A549 (cell line): ENCODE measurements around the gene GULP1. TPM values are rescaled to one million over a fixed set of nuclear protein-coding genes. Genes with fewer than 3 reads are reported as not detected.
A peak's percentile ranks its signal among the peaks of the same experiment; 100 is the strongest.

ENCODE experiments used
- ATAC-seq, 2 experiments: fragments of 200-7000 bp in 1 of 2; fragments of >200 bp in 1 of 2; cut with Nextera tagmentation in 1 of 2; cut with Tn5 transposase in 1 of 2; 3 replicates each; pipeline versions ENCODE4 v1.8.0 to v1.9.1; 2018 to 2020; ENCODE audit warnings: mild to moderate bottlenecking in 1 of 2, moderate library complexity in 1 of 2
- CTCF ChIA-PET: fragments of 300-600 bp; sonication (Branson Sonifier 250); formaldehyde crosslinking; extraction: SDS; loops from one replicate; lab custom pipeline; 2021; ENCODE audit warnings: antibody characterized with exemption, inconsistent platforms; lab: Yijun Ruan, JAX
- POLR2A ChIA-PET: fragments of 350-600 bp; formaldehyde crosslinking; extraction: SDS; loops from one replicate; lab custom pipeline; 2021; ENCODE audit warnings: antibody characterized with exemption, inconsistent platforms; lab: Yijun Ruan, JAX
- DNase-seq, 2 experiments: peaks; one replicate each; pipeline versions ENCODE4 v3.0.0 to v3.0.0-alpha.2; 2011 to 2016; ENCODE audit warnings: low read depth in 1 of 2, low spot score in 1 of 2
- FAIRE-seq: peaks from 2 replicates; lab custom pipeline; 2011; peaks lifted over from hg19 to GRCh38; lab: Jason Lieb, UNC
- H3K27ac ChIP-seq, 2 experiments: fragments of >200 bp; sonication (Bioruptor Twin); formaldehyde crosslinking; 3 replicates each; pipeline ENCODE4 v1.5.1; 2016 to 2017
- H3K4me1 ChIP-seq: fragments of >200 bp; sonication (Bioruptor Twin); formaldehyde crosslinking; 3 replicates; pipeline ENCODE4 v1.6.1; 2016
- H3K4me2 ChIP-seq: fragments of >200 bp; sonication (Bioruptor Twin); formaldehyde crosslinking; 3 replicates; pipeline ENCODE4 v1.6.1; 2016
- H3K4me3 ChIP-seq: fragments of >200 bp; sonication (Bioruptor Twin); formaldehyde crosslinking; 3 replicates; pipeline ENCODE4 v1.5.1; 2016
- H3K9me3 ChIP-seq: fragments of >200 bp; sonication (Bioruptor Twin); formaldehyde crosslinking; 3 replicates; pipeline ENCODE4 v1.6.1; 2016
- CBX8 ChIP-seq: fragments of 200-600 bp; sonication (generic); IDR thresholded peaks from 2 replicates; pipeline ENCODE4 v1.6.1; 2016
- CEBPB ChIP-seq, 2 experiments: fragments of >200 bp in 1 of 2; sonication (Bioruptor Twin) in 1 of 2; formaldehyde crosslinking in 1 of 2; IDR thresholded peaks; 2 replicates each; pipeline ENCODE4 v1.6.1; 2012 to 2016
- CHD2 ChIP-seq: fragments of 150-350 bp; IDR thresholded peaks from 2 replicates; pipeline ENCODE4 v1.6.1; 2014; ENCODE audit warnings: low read length; ENCODE audit not compliant: partially characterized antibody
- CHD4 ChIP-seq: fragments of 200-600 bp; sonication (generic); IDR thresholded peaks from 2 replicates; pipeline ENCODE4 v1.6.1; 2016; ENCODE audit warnings: antibody characterized with exemption, mild to moderate bottlenecking, borderline replicate concordance
- CTCF ChIP-seq: fragments of >200 bp; sonication (Bioruptor Twin); formaldehyde crosslinking; IDR thresholded peaks from 3 replicates; pipeline ENCODE4 v1.5.1; 2016
- E2F6 ChIP-seq: IDR thresholded peaks from 2 replicates; pipeline ENCODE4 v1.6.1; 2012; ENCODE audit warnings: low read depth, borderline replicate concordance
- EHF ChIP-seq: fragments of 250-450 bp; sonication (Bioruptor Pico); IDR thresholded peaks from 2 replicates; pipeline ENCODE4 v1.5.0; 2020; ENCODE audit warnings: mild to moderate bottlenecking
- ELK1 ChIP-seq: fragments of 150-350 bp; IDR thresholded peaks from 2 replicates; pipeline ENCODE4 v1.6.1; 2014; ENCODE audit warnings: low read depth, mild to moderate bottlenecking, low read length
- FOSB ChIP-seq: fragments of 250-450 bp; sonication (Bioruptor Pico); IDR thresholded peaks from 2 replicates; pipeline ENCODE4 v1.5.0; 2020; ENCODE audit warnings: mild to moderate bottlenecking, moderate library complexity
- FOXS1 ChIP-seq: fragments of 250-450 bp; sonication (Bioruptor Pico); IDR thresholded peaks from 2 replicates; pipeline ENCODE4 v1.5.0; 2020; ENCODE audit warnings: mild to moderate bottlenecking, moderate library complexity
- GATA3 ChIP-seq: IDR thresholded peaks from 2 replicates; pipeline ENCODE4 v1.6.1; 2012; ENCODE audit warnings: borderline replicate concordance
- HES2 ChIP-seq: fragments of >200 bp; sonication (Bioruptor Twin); formaldehyde crosslinking; IDR thresholded peaks from 2 replicates; pipeline ENCODE4 v1.6.1; 2016
- HOXB13 ChIP-seq: fragments of 250-450 bp; sonication (Bioruptor Pico); IDR thresholded peaks from 2 replicates; pipeline ENCODE4 v1.5.0; 2020; ENCODE audit warnings: low read depth, mild to moderate bottlenecking, moderate library complexity
- HOXB5 ChIP-seq: fragments of 250-450 bp; sonication (Bioruptor Pico); IDR thresholded peaks from 2 replicates; pipeline ENCODE4 v1.5.0; 2020; ENCODE audit warnings: mild to moderate bottlenecking, moderate library complexity
- KDM1A ChIP-seq: fragments of 200-600 bp; sonication (generic); IDR thresholded peaks from 2 replicates; pipeline ENCODE4 v1.6.1; 2016; ENCODE audit warnings: low read depth, mild to moderate bottlenecking
- KDM5A ChIP-seq: fragments of 200-600 bp; sonication (generic); IDR thresholded peaks from 2 replicates; pipeline ENCODE4 v1.6.1; 2016; ENCODE audit warnings: antibody characterized with exemption, mild to moderate bottlenecking
- MAX ChIP-seq: IDR thresholded peaks from 2 replicates; pipeline ENCODE4 v1.6.1; 2012
- MAZ ChIP-seq: fragments of 150-350 bp; IDR thresholded peaks from 2 replicates; pipeline ENCODE4 v1.6.1; 2014; ENCODE audit warnings: antibody characterized with exemption, low read depth, low read length, borderline replicate concordance
- MYC ChIP-seq: IDR thresholded peaks from 2 replicates; pipeline ENCODE4 v1.6.1; 2012; ENCODE audit warnings: mild to moderate bottlenecking, inconsistent platforms, low read length, improper control_type of control experiment, borderline replicate concordance
- NPAS2 ChIP-seq: fragments of 250-450 bp; sonication (Bioruptor Pico); IDR thresholded peaks from 2 replicates; pipeline ENCODE4 v1.8.0; 2022; ENCODE audit warnings: mild to moderate bottlenecking, moderate library complexity, borderline replicate concordance
- POLR2A ChIP-seq: IDR thresholded peaks from 2 replicates; pipeline ENCODE4 v1.6.1; 2012; ENCODE audit warnings: mild to moderate bottlenecking, low read length
- POLR2AphosphoS2 ChIP-seq: conservative IDR thresholded peaks from 2 replicates; pipeline ENCODE4 v1.6.1; 2012; ENCODE audit warnings: low read length, improper control_type of control experiment, inconsistent platforms
- RAD21 ChIP-seq, 2 experiments: fragments of >200 bp in 1 of 2; sonication (Bioruptor Twin) in 1 of 2; formaldehyde crosslinking in 1 of 2; IDR thresholded peaks in 1 of 2; conservative IDR thresholded peaks in 1 of 2; 2 replicates in 1 of 2; 3 replicates in 1 of 2; pipeline ENCODE4 v1.6.1; 2012 to 2018; ENCODE audit warnings: inconsistent platforms in 1 of 2
- RCOR1 ChIP-seq: fragments of 150-350 bp; IDR thresholded peaks from 2 replicates; pipeline ENCODE4 v1.6.1; 2014; ENCODE audit warnings: antibody characterized with exemption, low read length, low read depth
- SMC3 ChIP-seq: fragments of >200 bp; sonication (Bioruptor Twin); formaldehyde crosslinking; IDR thresholded peaks from 3 replicates; pipeline ENCODE4 v1.6.1; 2018; ENCODE audit warnings: inconsistent platforms
- SREBF2 ChIP-seq: fragments of 450-650 bp; IDR thresholded peaks from 2 replicates; pipeline ENCODE4 v1.6.1; 2014; ENCODE audit warnings: mild to moderate bottlenecking, moderate library complexity
- TFCP2L1 ChIP-seq: fragments of 250-450 bp; sonication (Bioruptor Pico); IDR thresholded peaks from 2 replicates; pipeline ENCODE4 v1.5.0; 2021; ENCODE audit warnings: mild to moderate bottlenecking
- USF2 ChIP-seq: fragments of 450-650 bp; IDR thresholded peaks from 2 replicates; pipeline ENCODE4 v1.6.1; 2014; ENCODE audit warnings: antibody characterized with exemption
- ZSCAN20 ChIP-seq: fragments of 250-450 bp; sonication (Bioruptor Pico); IDR thresholded peaks from 2 replicates; pipeline ENCODE4 v1.8.0; 2022; ENCODE audit warnings: mild to moderate bottlenecking, moderate library complexity
- WGBS: methylation state at CpG from one replicate; pipeline ENCODE4 v1.1.6; 2017; ENCODE audit errors: missing lambda C conversion rate; 5-methylcytosine and 5-hydroxymethylcytosine counted together
- polyA plus RNA-seq, 4 experiments: library from polyadenylated mRNA; depleted of rRNA in 3 of 4; stranded (reverse); fragments of >200 nt; fragmentation: RNase III in 1 of 4; extraction: RNeasy Plus Mini Kit Qiagen cat#74134 plus additional on column Dnase treatment in 1 of 4; gene quantifications; 2 replicates in 3 of 4; 3 replicates in 1 of 4; pipeline ENCODE4 v1.2.3, GENCODE V29; 2011 to 2017

GULP1 gene
- polyA plus RNA-seq, 2 of the 4 experiments (the other 2 are of a cell fraction), result 30.7 to 89.2 TPM

GRCh38 chr2:188340257-188340656 is 48.6 kb downstream of the GULP1 start:
- Histone ChIP-seq H3K4me2 (no peak overlapping the region), H3K27ac (no peak overlapping the region), H3K4me3 (no peak overlapping the region), H3K4me1 (0 out of 3 replicates have a peak, but pooled peaks cover 4% of the 10 kb centered on the region), H3K9me3 (no peaks in the 10 kb centered on the region)
- no peak for ATAC-seq
- 89% methylated on average over 3 of the region's 3 CpGs for WGBS
- ChIA-PET CTCF (interaction anchor here (1.0 kb wide), 1 partner anchor 48 kb away, joined by 3 read pairs; no protein-coding TSS in a partner anchor), POLR2A (no interaction called here)
- no peak for FAIRE-seq
- no peak for DNase-seq
- TF ChIP-seq MAZ (no peak), EHF (no peak), KDM5A (no peak), FOXS1 (CRISPR knock-in tag) (no peak), MYC (no peak), RCOR1 (no peak), RAD21 (conservative IDR thresholded peaks at IDR 0.05 in 1 of 2, IDR thresholded peaks at IDR 0.05 in 1 of 2) (no peak), HES2 (no peak), CHD4 (no peak), CHD2 (no peak), CTCF (no peak), USF2 (no peak), GATA3 (no peak), POLR2A (no peak), MAX (no peak), POLR2AphosphoS2 (no peak), SREBF2 (no peak), FOSB (CRISPR knock-in tag) (no peak), KDM1A (no peak)

- Histone ChIP-seq H3K4me1 (peaks cover 4% of the 10 kb centered on the region; the same call in 1 of the 3 replicates), H3K9me3 (no peaks in the 10 kb centered on the region), H3K27ac (no peak overlapping the region), H3K4me2 (no peak overlapping the region)
- ChIA-PET CTCF (no interaction called here), POLR2A (no interaction called here)
- ATAC-seq, result no peak
- FAIRE-seq, result no peak
- DNase-seq, result no peak
- TF ChIP-seq CBX8, result no peak
- peak; percentile 13 to 53; a peak in 2 of 4 replicates for TF ChIP-seq CEBPB (IDR thresholded peaks at IDR 0.05)
- TF ChIP-seq HOXB13 (CRISPR knock-in tag), result no peak
- TF ChIP-seq RCOR1, result no peak
- TF ChIP-seq, all 56 proteins: peak for 1
- 81% methylated on average over 3 of the region's 3 CpGs for WGBS
- no peak overlapping the region for H3K4me3 ChIP-seq
These were observed 53.3 kb downstream of the GULP1 start for GRCh38 chr2:188345020-188345419.

GRCh38 chr2:188345426-188345825 is 53.8 kb downstream of the GULP1 start:
- CTCF ChIA-PET, result no interaction called here
- peaks cover 4% of the 10 kb centered on the region; the same call in 1 of the 3 replicates for H3K4me1 ChIP-seq
- DNase-seq, result no peak
- H3K27ac ChIP-seq, result no peak overlapping the region
- FAIRE-seq, result no peak
- ATAC-seq, result no peak
- TF ChIP-seq KDM5A, result no peak
- TF ChIP-seq HOXB5 (CRISPR knock-in tag), result no peak
- no peak for TF ChIP-seq MAX
- TF ChIP-seq EHF, result no peak
- TF ChIP-seq ZSCAN20, result no peak
- no peak for TF ChIP-seq FOXS1 (CRISPR knock-in tag)
- TF ChIP-seq GATA3, result no peak
- no peak for TF ChIP-seq USF2
- TF ChIP-seq HES2, result no peak
- no peak for TF ChIP-seq ELK1
- no peak for TF ChIP-seq E2F6
- TF ChIP-seq SMC3, result no peak
- TF ChIP-seq TFCP2L1 (CRISPR knock-in tag), result no peak
- no peak for TF ChIP-seq NPAS2 (CRISPR knock-in tag)
- TF ChIP-seq MYC, result no peak
- no peaks in the 10 kb centered on the region for H3K9me3 ChIP-seq
- no peak overlapping the region for H3K4me2 ChIP-seq
- POLR2A ChIA-PET, result no interaction called here
- no peak overlapping the region for H3K4me3 ChIP-seq
